Measurements from ENCODE around the gene MACIR.
A peak's percentile ranks its signal among the peaks of the same experiment; 100 is the strongest.

Gene MACIR

DNA sequence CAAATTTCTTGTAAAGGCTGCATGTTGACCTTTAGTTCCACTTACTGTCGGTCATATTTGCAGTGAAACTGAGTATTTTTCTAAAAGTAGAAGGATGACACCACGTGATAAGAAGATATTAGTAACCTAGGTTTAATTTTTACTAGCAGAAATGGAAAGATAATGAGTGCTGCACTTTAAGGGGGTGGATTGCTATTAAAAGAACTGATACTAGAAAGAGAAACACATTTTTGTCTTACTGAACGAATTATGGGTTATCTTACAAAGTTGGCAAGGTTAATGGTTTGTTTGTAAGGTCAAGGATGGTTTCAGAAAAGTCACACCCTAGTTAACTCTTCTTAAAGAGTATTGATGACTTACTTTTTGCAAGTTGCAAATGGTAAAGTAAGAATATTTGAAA lies 2.4 kb downstream of the MACIR start:
- TF ChIP-seq, protein P1, sequence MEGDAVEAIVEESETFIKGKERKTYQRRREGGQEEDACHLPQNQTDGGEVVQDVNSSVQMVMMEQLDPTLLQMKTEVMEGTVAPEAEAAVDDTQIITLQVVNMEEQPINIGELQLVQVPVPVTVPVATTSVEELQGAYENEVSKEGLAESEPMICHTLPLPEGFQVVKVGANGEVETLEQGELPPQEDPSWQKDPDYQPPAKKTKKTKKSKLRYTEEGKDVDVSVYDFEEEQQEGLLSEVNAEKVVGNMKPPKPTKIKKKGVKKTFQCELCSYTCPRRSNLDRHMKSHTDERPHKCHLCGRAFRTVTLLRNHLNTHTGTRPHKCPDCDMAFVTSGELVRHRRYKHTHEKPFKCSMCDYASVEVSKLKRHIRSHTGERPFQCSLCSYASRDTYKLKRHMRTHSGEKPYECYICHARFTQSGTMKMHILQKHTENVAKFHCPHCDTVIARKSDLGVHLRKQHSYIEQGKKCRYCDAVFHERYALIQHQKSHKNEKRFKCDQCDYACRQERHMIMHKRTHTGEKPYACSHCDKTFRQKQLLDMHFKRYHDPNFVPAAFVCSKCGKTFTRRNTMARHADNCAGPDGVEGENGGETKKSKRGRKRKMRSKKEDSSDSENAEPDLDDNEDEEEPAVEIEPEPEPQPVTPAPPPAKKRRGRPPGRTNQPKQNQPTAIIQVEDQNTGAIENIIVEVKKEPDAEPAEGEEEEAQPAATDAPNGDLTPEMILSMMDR (IDR thresholded peaks at IDR 0.05; ENCODE audit: low read depth, low read length), result no peak
- TF ChIP-seq, protein P2, sequence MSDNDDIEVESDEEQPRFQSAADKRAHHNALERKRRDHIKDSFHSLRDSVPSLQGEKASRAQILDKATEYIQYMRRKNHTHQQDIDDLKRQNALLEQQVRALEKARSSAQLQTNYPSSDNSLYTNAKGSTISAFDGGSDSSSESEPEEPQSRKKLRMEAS (IDR thresholded peaks at IDR 0.05; ENCODE audit: low read depth, low read length), result no peak
- TF ChIP-seq POLR2A (IDR thresholded peaks at IDR 0.05; ENCODE audit: extremely low read depth, insufficient read length), result no peak
- peak overlapping the region; percentile 79 for H3K4me3 ChIP-seq (ENCODE audit: low read depth, low read length)
- no peak for DNase-seq (ENCODE audit: low read depth)

DNA sequence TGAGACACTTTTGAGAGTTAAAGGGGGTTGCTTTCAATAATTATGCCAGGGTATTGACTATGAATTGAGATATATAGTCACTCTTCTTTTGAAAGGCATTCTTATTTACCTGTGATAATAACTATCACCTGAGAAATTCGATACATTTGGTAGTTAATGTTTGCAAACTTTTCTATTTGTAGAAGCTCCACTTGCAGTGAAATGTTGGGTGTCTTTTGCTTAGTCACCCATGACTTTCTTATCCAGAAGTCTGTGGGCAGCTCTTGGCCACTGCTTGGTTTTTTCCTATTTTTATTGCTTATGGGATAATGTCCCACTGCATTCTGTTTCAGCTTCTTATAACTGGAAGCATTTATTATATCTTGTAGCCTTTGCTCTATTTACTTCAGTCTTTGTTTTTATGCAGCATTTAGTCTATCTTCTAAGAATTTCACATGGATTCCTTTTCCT lies 3.9 kb downstream of the MACIR start:
- peak; percentile 19 for DNase-seq (ENCODE audit: low read depth)
- H3K4me3 ChIP-seq (ENCODE audit: low read depth, low read length), result no peak overlapping the region

DNA sequence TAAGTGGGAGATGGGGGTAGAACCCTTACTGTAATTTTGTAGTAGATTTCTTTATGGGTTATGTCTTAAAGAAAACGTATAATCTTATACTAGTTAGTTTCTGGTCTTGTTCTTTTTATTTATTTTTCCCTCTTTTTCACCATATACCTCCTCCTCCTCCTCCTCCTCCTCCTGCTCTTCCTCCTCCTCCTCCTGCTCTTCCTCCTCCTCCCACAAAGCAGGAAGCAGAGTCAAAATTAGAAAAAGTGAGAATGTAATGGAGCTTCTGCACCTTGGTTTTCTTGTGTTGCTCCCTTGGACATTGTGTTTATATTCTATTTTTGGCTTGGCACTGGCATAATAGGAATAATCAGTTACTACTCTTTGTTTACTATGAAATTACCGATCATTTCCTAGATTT lies 4.5 kb downstream of the MACIR start:
- DNase-seq (ENCODE audit: low read depth), result no peak
- H3K4me3 ChIP-seq (ENCODE audit: low read depth, low read length), result no peak overlapping the region
- TF ChIP-seq, protein P1 (IDR thresholded peaks at IDR 0.05; ENCODE audit: low read depth, low read length), result no peak
- TF ChIP-seq, protein P2 (IDR thresholded peaks at IDR 0.05; ENCODE audit: low read depth, low read length), result no peak
- TF ChIP-seq MYC (IDR thresholded peaks at IDR 0.05; ENCODE audit: low read depth, low read length), result no peak
- no peak for TF ChIP-seq POLR2A (IDR thresholded peaks at IDR 0.05; ENCODE audit: extremely low read depth, insufficient read length)

More for the DNA sequence above, 3.9 kb downstream of the MACIR start:
- no peak for TF ChIP-seq POLR2A (IDR thresholded peaks at IDR 0.05; ENCODE audit: extremely low read depth, insufficient read length)
- no peak for TF ChIP-seq MYC (IDR thresholded peaks at IDR 0.05; ENCODE audit: low read depth, low read length)
- TF ChIP-seq, protein P2 (IDR thresholded peaks at IDR 0.05; ENCODE audit: low read depth, low read length), result no peak
- TF ChIP-seq, protein P1 (IDR thresholded peaks at IDR 0.05; ENCODE audit: low read depth, low read length), result no peak

DNA sequence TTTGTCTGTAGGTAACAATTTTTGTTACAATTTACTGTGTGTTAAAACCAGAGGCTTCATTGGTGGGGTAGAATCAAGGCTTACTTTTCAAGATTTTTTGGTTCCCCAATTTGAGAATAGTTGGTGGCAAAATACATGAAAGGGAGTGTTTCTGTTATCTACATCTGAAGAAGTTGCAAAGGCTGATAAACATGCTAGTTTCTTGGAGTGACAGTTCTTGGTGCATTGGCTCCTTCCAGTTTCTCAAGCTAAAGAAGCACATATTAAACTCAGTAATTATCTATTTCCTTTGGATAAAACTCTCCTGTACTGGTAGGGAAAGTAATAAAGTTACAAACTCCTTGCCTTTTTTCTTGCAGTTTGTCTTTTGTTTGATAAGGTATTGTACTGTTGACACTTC lies 5.9 kb downstream of the MACIR start:
- TF ChIP-seq MYC (IDR thresholded peaks at IDR 0.05; ENCODE audit: low read depth, low read length) (no peak), POLR2A (IDR thresholded peaks at IDR 0.05; ENCODE audit: extremely low read depth, insufficient read length) (no peak)
- TF ChIP-seq, protein P2 (IDR thresholded peaks at IDR 0.05; ENCODE audit: low read depth, low read length), result no peak
- TF ChIP-seq, protein P1 (IDR thresholded peaks at IDR 0.05; ENCODE audit: low read depth, low read length), result no peak
- no peak for DNase-seq (ENCODE audit: low read depth)
- H3K4me3 ChIP-seq (ENCODE audit: low read depth, low read length), result no peak overlapping the region

DNA sequence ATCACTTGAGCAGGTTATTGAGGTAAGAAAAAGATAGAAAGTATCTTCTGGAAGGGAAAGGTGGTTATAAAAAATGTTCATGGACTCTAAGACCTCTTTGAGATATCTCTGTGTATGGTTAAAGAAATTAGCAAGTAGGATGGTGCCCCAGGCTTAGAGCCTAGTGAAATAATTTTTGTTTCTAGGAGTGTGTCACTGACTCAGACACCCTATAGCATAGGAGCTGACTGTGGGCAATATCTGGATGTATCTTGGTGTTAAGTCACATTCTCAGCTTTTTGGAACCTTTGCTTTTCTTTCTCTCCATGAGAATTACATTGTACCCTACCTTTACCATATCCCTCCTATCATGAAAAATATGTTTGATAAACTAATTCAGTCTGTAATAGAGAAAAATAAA lies 12.0 kb downstream of the MACIR start:
- no peak overlapping the region for H3K4me3 ChIP-seq (ENCODE audit: low read depth, low read length)
- DNase-seq (ENCODE audit: low read depth), result no peak
- TF ChIP-seq POLR2A (IDR thresholded peaks at IDR 0.05; ENCODE audit: extremely low read depth, insufficient read length), result no peak
- no peak for TF ChIP-seq MYC (IDR thresholded peaks at IDR 0.05; ENCODE audit: low read depth, low read length)
- TF ChIP-seq, protein P1 (IDR thresholded peaks at IDR 0.05; ENCODE audit: low read depth, low read length), result no peak
- TF ChIP-seq, protein P2 (IDR thresholded peaks at IDR 0.05; ENCODE audit: low read depth, low read length), result no peak

All from NB4 (cell line).